OCI-LY7 (cell line): ENCODE measurements around the gene ARMC12.

ENCODE experiments used
- EZH2phosphoT487 ChIP-seq: fragments of 200-600 bp; sonication (generic); IDR thresholded peaks from 2 replicates; pipeline ENCODE4 v1.6.1; 2018; ENCODE audit warnings: low read depth, borderline replicate concordance, mild to moderate bottlenecking, mixed run types, antibody characterized with exemption, low read length, moderate library complexity, mixed read lengths
- TF ChIP-seq, protein P1 (sequence below): fragments of 200-600 bp; sonication (generic); conservative IDR thresholded peaks from 2 replicates; pipeline ENCODE4 v1.5.1; 2014; ENCODE audit warnings: mild to moderate bottlenecking, antibody characterized with exemption, low read length, moderate library complexity, mixed read lengths

DNA sequence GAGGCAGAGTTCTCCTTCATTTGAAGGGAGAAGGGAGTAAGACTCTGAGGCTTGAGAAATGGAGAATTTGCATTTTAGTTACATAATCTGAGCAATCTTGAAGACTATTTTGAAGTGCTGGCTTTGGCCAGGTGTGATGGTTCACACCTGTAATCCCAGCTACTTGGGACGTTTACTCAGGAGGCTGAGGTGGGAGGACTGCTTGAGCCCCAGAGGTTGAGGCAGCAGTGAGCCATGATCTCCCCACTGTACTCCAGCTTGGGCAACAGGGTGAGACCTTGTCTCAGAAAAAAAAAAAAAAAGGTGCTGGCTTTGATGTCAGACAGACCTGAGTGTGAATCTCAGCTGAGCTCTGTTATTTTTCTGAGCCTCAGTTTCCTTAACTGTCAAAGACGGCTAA, 12.4 kb upstream of the ARMC12 start:
- TF ChIP-seq, protein P1, sequence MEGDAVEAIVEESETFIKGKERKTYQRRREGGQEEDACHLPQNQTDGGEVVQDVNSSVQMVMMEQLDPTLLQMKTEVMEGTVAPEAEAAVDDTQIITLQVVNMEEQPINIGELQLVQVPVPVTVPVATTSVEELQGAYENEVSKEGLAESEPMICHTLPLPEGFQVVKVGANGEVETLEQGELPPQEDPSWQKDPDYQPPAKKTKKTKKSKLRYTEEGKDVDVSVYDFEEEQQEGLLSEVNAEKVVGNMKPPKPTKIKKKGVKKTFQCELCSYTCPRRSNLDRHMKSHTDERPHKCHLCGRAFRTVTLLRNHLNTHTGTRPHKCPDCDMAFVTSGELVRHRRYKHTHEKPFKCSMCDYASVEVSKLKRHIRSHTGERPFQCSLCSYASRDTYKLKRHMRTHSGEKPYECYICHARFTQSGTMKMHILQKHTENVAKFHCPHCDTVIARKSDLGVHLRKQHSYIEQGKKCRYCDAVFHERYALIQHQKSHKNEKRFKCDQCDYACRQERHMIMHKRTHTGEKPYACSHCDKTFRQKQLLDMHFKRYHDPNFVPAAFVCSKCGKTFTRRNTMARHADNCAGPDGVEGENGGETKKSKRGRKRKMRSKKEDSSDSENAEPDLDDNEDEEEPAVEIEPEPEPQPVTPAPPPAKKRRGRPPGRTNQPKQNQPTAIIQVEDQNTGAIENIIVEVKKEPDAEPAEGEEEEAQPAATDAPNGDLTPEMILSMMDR: no peak
- no peak for TF ChIP-seq EZH2phosphoT487
